ENCODE data around the gene LNX2. TPM values are rescaled to one million over a fixed set of nuclear protein-coding genes. Genes with fewer than 3 reads are reported as not detected.

The LNX2 gene
- polyA plus RNA-seq, 1 donor from 2014 or later: 3.9 TPM

DNA sequence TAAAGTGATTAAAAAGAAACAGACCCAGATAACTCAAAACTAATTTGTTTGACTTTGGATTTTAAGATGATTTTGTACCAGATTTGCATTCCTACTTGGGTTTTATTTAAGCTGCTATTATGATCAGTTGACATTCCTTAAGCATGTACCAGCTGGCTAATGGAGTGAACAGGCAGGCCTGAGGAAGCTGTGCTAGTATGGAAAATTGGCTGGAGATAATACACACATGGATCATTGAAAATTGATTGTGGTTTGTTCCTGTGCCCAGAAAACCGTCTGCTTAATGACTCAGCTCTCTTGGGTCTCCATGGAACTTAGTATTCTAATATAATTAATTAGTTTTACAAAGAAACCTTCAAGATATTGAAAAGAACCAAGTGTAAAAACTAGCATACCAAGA is 24.0 kb upstream of the LNX2 start:
- no peak overlapping the region for H3K27ac Mint-ChIP-seq
- no peaks in the 10 kb centered on the region for H3K27me3 Mint-ChIP-seq
- peaks cover 0 to 3% (median 0%) of the 10 kb centered on the region in 3 donors for H3K9me3 Mint-ChIP-seq
- H3K36me3 Mint-ChIP-seq: peaks cover 11% of the 10 kb centered on the region
- H3K4me3 Mint-ChIP-seq: no peak overlapping the region
- peaks cover 9 to 24% (median 21%) of the 10 kb centered on the region in 3 donors for H3K4me1 Mint-ChIP-seq

GRCh38 chr13:27643334-27644132 is 23.2 kb upstream of the LNX2 start:
- Mint-ChIP-seq H3K27me3 (no peaks in the 10 kb centered on the region), H3K4me3 (no peak overlapping the region), H3K4me1 (peaks cover 11 to 26% (median 21%) of the 10 kb centered on the region in 3 donors), H3K9me3 (peaks cover 0 to 1% (median 0%) of the 10 kb centered on the region in 3 donors), H3K36me3 (peaks cover 10% of the 10 kb centered on the region), H3K27ac (no peak overlapping the region)

DNA sequence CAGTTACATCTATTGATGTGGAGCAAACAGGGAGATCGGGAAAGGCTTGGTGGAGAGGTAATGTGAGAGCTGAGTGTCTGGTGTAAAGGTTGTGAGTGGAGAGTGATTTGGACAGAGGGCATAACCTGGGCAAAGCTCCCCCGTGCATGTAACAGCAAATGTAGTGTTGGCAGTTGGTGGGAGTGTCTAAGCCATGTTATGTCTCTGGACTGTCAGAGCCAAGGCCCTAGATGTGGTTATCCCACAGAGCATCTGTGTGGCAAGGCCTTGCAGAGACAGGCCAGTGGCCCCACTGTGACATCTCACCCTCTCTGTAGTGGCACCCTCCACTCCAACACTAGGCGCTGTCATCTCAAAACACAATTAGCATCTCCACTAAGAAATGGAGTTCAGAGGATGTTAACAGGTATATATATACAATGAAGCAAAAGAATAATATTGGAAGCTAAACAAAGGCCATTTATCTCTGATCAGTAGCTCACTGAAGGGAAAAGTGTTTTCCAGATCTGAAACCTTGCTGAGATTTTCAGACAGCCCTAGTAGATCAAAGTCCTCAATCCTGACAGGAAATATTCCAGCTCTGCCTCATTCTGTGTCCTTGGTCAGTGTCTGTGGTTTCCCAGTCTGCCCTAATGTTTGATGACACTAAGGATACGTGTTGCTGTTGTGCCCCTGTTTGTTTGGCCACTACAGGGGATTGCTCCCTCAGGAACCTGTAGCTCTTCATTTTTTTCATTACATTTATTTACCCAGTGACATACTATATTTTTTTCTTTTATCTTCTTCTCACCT is 21.6 kb upstream of the LNX2 start:
- peaks cover 6% of the 10 kb centered on the region for H3K36me3 Mint-ChIP-seq
- H3K4me3 Mint-ChIP-seq: no peak overlapping the region
- H3K4me1 Mint-ChIP-seq: peaks cover 16 to 35% (median 30%) of the 10 kb centered on the region in 3 donors
- H3K27me3 Mint-ChIP-seq: no peaks in the 10 kb centered on the region
- peaks cover 0 to 1% (median 0%) of the 10 kb centered on the region in 3 donors for H3K9me3 Mint-ChIP-seq
- peak overlapping the region in 1 of 3 donors; percentile 11 for H3K27ac Mint-ChIP-seq

DNA sequence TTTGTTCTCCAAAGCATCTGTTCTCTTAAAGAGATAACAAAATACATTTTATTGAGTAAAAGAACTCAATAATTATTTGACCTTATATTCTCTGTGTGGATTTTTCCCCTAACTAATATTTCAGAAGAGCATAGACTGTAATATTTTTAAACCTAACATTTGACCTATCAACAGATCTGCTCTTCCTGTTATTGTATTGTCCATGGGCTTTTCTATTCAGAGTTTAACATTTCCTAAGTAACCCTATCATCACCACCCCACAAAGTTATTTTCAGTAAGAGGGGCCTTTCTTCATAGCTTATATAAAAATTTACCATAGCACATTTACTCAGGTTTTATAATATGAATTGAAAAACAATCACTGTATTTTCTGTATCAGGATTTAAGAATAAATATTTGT is 18.9 kb upstream of the LNX2 start:
- peaks cover 20 to 40% (median 36%) of the 10 kb centered on the region in 3 donors for H3K4me1 Mint-ChIP-seq
- H3K36me3 Mint-ChIP-seq: no peaks in the 10 kb centered on the region
- H3K9me3 Mint-ChIP-seq: no peaks in the 10 kb centered on the region

GRCh38 chr13:27638521-27638920 is 18.2 kb upstream of the LNX2 start:
- Mint-ChIP-seq H3K27ac (no peak overlapping the region), H3K27me3 (no peaks in the 10 kb centered on the region), H3K9me3 (no peaks in the 10 kb centered on the region), H3K36me3 (no peaks in the 10 kb centered on the region), H3K4me3 (peak overlapping the region in 1 of 4 donors; percentile 13), H3K4me1 (peaks cover 21 to 43% (median 38%) of the 10 kb centered on the region in 3 donors)

More for the DNA sequence above, 18.9 kb upstream of the LNX2 start:
- H3K27ac Mint-ChIP-seq: no peak overlapping the region
- H3K27me3 Mint-ChIP-seq: no peaks in the 10 kb centered on the region
- no peak overlapping the region for H3K4me3 Mint-ChIP-seq

DNA sequence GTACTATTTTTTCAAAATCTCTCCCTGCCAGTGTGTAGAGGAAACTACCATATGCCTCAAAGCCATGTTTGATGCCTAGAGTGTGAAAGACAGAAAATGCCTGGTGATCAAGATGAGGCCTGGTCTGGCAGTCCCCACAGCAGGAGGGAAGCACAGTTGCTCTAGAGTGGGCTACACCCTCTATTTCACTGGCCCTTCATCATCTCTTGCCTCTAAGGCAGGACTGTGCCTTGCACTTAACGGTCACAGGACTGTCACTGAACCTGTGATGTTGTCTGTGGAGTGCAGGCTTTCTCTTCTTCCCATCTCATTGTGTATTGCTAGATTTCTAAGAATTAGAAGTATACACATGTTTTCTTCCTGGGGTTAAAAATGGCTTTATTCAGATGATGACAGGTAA is 17.7 kb upstream of the LNX2 start:
- Mint-ChIP-seq H3K4me3 (peak overlapping the region in 1 of 4 donors; percentile 36), H3K27me3 (no peaks in the 10 kb centered on the region), H3K36me3 (no peaks in the 10 kb centered on the region), H3K9me3 (no peaks in the 10 kb centered on the region), H3K4me1 (peaks cover 25 to 44% (median 34%) of the 10 kb centered on the region in 3 donors), H3K27ac (no peak overlapping the region)

- Mint-ChIP-seq H3K27ac (no peak overlapping the region), H3K9me3 (no peaks in the 10 kb centered on the region), H3K36me3 (no peaks in the 10 kb centered on the region), H3K4me3 (no peak overlapping the region), H3K27me3 (no peaks in the 10 kb centered on the region), H3K4me1 (peaks cover 23 to 41% (median 35%) of the 10 kb centered on the region in 3 donors)
These were observed 16.9 kb upstream of the LNX2 start for GRCh38 chr13:27637289-27637626.

DNA sequence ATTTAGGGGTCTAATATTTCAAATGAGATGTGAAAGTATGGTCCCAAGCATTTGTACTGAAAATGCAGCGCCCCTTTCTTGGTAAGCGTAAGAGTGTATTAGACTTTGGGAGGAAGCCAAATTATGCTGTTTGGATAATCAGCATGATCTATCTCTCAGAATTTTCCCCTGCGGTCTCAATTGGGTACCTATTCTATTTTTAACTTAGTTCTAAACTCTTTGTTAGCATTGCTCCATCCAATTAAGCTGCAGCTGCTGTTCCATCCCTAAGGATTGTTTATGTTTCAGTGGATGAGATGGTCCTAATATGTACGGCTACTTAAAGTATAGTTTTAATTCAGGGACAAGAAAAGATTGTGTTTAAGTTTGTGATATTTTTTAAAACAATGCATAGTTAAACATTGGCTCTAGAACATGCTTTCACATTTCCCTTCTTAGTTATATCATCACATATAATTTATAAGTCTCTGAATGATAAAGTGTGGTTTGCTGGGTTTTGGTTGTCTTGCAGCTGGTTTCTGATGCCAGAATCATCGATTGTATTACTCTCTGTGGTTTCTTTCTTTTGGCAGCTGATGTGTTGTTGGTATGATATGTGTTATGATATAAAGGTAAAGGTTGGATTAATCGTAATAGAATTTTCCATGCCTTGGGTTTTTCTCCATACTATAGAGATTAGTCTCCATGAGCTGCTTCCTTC is 16.4 kb upstream of the LNX2 start:
- H3K27ac Mint-ChIP-seq: no peak overlapping the region
- H3K4me3 Mint-ChIP-seq: no peak overlapping the region
- no peaks in the 10 kb centered on the region for H3K36me3 Mint-ChIP-seq
- no peaks in the 10 kb centered on the region for H3K9me3 Mint-ChIP-seq
- H3K27me3 Mint-ChIP-seq: no peaks in the 10 kb centered on the region
- peaks cover 24 to 38% (median 35%) of the 10 kb centered on the region in 3 donors for H3K4me1 Mint-ChIP-seq

DNA sequence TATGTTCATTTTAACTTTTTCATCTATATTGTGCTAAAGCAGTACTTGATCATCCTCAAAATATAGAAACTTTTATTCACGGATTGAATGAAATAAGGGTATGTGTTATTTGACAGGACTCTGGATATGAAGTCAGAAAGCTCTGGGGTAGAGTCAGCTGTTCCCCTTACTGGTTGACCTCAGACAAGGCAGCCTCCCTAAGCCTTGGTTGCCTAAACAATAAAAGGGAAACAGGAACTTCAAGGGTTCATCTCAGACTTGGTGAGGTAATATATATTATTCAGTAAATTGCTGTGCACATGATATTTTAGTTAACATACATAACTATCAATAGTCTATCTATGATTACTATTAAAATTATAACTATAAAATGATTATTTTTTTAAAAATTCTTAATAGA is 14.9 kb upstream of the LNX2 start:
- Mint-ChIP-seq H3K4me3 (no peak overlapping the region), H3K27ac (no peak overlapping the region), H3K9me3 (no peaks in the 10 kb centered on the region), H3K36me3 (no peaks in the 10 kb centered on the region), H3K4me1 (peaks cover 25 to 49% (median 37%) of the 10 kb centered on the region in 3 donors), H3K27me3 (no peaks in the 10 kb centered on the region)

DNA sequence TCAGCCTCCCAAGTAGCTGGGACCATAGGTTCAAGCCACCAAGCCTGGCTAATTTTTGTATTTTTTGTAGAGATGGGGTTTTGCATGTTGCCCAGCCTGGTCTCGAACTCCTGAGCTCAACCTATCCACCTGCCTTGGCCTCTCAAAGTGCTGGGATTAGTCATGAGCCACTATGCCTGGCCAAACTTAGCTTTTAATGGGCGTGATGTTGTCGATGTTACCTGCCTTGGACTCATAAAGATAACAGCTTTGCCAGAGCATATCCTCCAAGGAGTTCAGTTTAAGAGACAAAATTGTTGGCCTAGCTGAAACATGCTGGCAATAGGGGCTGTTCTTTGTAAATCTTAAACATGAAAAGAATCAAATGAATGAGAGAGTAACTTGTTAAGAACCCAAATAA is 14.5 kb upstream of the LNX2 start:
- Mint-ChIP-seq H3K27me3 (no peaks in the 10 kb centered on the region), H3K4me1 (peaks cover 25 to 49% (median 36%) of the 10 kb centered on the region in 3 donors), H3K36me3 (no peaks in the 10 kb centered on the region), H3K9me3 (no peaks in the 10 kb centered on the region), H3K27ac (no peak overlapping the region), H3K4me3 (no peak overlapping the region)

DNA sequence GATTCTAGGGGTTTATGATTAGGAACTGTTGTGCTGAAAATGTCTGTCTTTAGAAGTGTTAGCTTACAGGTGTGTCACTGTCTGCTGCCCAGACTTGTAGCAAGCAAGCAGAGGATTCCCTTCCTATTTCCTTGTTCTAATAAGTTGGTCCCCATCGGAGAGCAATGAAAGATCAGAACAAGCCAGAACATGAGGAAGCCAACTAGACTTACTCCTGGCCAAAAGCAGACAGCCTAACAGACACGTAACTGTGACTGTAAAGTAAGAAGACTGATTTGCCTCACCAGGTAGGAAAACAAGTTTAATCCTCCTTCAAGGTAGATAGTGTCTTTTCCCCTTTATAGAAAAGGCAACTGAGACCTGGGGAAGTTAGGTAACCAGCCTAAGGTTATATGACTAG is 13.9 kb upstream of the LNX2 start:
- no peaks in the 10 kb centered on the region for H3K36me3 Mint-ChIP-seq
- no peaks in the 10 kb centered on the region for H3K27me3 Mint-ChIP-seq
- no peak overlapping the region for H3K4me3 Mint-ChIP-seq
- peaks cover 23 to 50% (median 33%) of the 10 kb centered on the region in 3 donors for H3K4me1 Mint-ChIP-seq
- H3K27ac Mint-ChIP-seq: peak overlapping the region; percentile 10 to 77 (median 42)
- H3K9me3 Mint-ChIP-seq: no peaks in the 10 kb centered on the region

GRCh38 chr13:27632648-27633047 is 12.3 kb upstream of the LNX2 start:
- no peaks in the 10 kb centered on the region for H3K9me3 Mint-ChIP-seq
- H3K36me3 Mint-ChIP-seq: peaks cover under 1% of the 10 kb centered on the region
- H3K4me3 Mint-ChIP-seq: no peak overlapping the region
- no peaks in the 10 kb centered on the region for H3K27me3 Mint-ChIP-seq
- peaks cover 23 to 51% (median 32%) of the 10 kb centered on the region in 3 donors for H3K4me1 Mint-ChIP-seq
- H3K27ac Mint-ChIP-seq: no peak overlapping the region

GRCh38 chr13:27632214-27632613 is 11.9 kb upstream of the LNX2 start:
- Mint-ChIP-seq H3K4me1 (peaks cover 26 to 53% (median 34%) of the 10 kb centered on the region in 3 donors), H3K9me3 (no peaks in the 10 kb centered on the region), H3K27ac (no peak overlapping the region)

DNA sequence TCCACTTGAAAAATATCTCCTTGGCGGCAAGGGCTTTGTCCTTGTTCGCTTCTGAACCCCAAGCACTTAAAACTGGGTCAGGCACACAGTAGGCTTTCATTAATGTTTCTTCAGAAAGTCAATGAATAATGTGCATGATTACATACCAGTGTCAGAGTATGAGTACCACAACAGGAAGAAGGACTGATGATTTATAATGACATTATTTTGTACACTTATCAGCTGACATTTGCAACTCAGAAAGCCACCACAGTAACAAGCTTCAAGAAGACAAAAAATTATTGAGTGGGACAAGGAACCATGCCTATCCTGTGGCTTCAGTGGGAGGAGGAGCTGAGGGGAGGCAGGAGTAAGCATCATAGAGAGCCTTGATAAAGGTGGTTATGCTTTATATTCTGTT is 11.3 kb upstream of the LNX2 start:
- peaks cover 1% of the 10 kb centered on the region for H3K36me3 Mint-ChIP-seq
- H3K27me3 Mint-ChIP-seq: no peaks in the 10 kb centered on the region
- H3K27ac Mint-ChIP-seq: no peak overlapping the region
- no peaks in the 10 kb centered on the region for H3K9me3 Mint-ChIP-seq
- peaks cover 28 to 53% (median 34%) of the 10 kb centered on the region in 3 donors for H3K4me1 Mint-ChIP-seq
- H3K4me3 Mint-ChIP-seq: no peak overlapping the region

More at GRCh38 chr13:27632214-27632613, 11.9 kb upstream of the LNX2 start:
- H3K27me3 Mint-ChIP-seq: no peaks in the 10 kb centered on the region
- H3K4me3 Mint-ChIP-seq: no peak overlapping the region
- peaks cover 1% of the 10 kb centered on the region for H3K36me3 Mint-ChIP-seq

DNA sequence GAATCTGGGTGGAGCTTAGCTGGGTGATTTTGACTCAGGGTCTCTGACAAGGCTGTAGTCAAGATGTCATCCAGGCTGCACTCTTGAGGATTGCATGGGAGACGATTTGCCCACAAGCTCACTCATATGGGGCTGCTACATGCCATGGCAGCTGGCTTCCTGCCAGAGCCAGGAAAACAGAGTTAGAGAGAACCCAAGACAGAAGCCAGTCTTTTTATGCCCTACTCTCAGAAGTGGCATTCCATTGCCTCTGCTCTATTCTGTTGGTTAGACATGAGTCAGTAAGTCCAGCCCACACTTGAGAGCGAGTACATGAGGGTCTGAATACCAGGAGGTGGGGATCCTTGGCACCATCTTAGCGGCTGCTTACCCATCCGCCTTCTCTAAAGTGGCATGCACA is 10.8 kb upstream of the LNX2 start:
- Mint-ChIP-seq H3K4me1 (peaks cover 31 to 57% (median 35%) of the 10 kb centered on the region in 3 donors), H3K4me3 (no peak overlapping the region), H3K27ac (no peak overlapping the region), H3K9me3 (no peaks in the 10 kb centered on the region), H3K36me3 (peaks cover 1% of the 10 kb centered on the region), H3K27me3 (no peaks in the 10 kb centered on the region)
